HEK293 (cell line): ENCODE measurements around the gene CLASP1.

ENCODE experiments used
- GFI1B ChIP-seq: fragments of 450-650 bp; formaldehyde crosslinking; IDR thresholded peaks from 2 replicates; pipeline ENCODE4 v1.5.1; 2016; ENCODE audit warnings: missing biosample characterization, missing genetic modification characterization
- KLF16 ChIP-seq: fragments of 450-650 bp; formaldehyde crosslinking; IDR thresholded peaks from 2 replicates; pipeline ENCODE4 v1.5.1; 2017; ENCODE audit warnings: missing biosample characterization, missing genetic modification characterization
- PATZ1 ChIP-seq: fragments of 450-650 bp; formaldehyde crosslinking; IDR thresholded peaks from 2 replicates; pipeline ENCODE4 v1.5.1; 2016; ENCODE audit warnings: missing biosample characterization, missing genetic modification characterization
- SP7 ChIP-seq: fragments of 450-650 bp; formaldehyde crosslinking; IDR thresholded peaks from 2 replicates; pipeline ENCODE4 v1.5.1; 2016; ENCODE audit warnings: missing biosample characterization, missing genetic modification characterization
- ZNF48 ChIP-seq: fragments of 450-650 bp; formaldehyde crosslinking; IDR thresholded peaks from 2 replicates; pipeline ENCODE4 v1.5.1; 2016; ENCODE audit warnings: missing biosample characterization, missing genetic modification characterization
- ZNF510 ChIP-seq: fragments of 450-650 bp; formaldehyde crosslinking; IDR thresholded peaks from 2 replicates; pipeline ENCODE4 v1.5.1; 2018; ENCODE audit warnings: mild to moderate bottlenecking, missing genetic modification characterization, missing biosample characterization; ENCODE audit not compliant: insufficient replicate concordance
- ZNF670 ChIP-seq: fragments of 450-650 bp; formaldehyde crosslinking; IDR thresholded peaks from 2 replicates; pipeline ENCODE4 v1.5.1; 2016; ENCODE audit warnings: missing biosample characterization, missing genetic modification characterization, low read depth
- ZNF830 ChIP-seq: fragments of 450-650 bp; IDR thresholded peaks from 2 replicates; pipeline ENCODE4 v1.5.0; 2018; ENCODE audit warnings: missing biosample characterization, missing genetic modification characterization, low read depth, mild to moderate bottlenecking, moderate library complexity
- TF ChIP-seq, protein P1 (sequence below): fragments of 450-650 bp; formaldehyde crosslinking; IDR thresholded peaks from 2 replicates; pipeline ENCODE4 v1.5.1; 2016; ENCODE audit warnings: missing biosample characterization, missing genetic modification characterization

DNA sequence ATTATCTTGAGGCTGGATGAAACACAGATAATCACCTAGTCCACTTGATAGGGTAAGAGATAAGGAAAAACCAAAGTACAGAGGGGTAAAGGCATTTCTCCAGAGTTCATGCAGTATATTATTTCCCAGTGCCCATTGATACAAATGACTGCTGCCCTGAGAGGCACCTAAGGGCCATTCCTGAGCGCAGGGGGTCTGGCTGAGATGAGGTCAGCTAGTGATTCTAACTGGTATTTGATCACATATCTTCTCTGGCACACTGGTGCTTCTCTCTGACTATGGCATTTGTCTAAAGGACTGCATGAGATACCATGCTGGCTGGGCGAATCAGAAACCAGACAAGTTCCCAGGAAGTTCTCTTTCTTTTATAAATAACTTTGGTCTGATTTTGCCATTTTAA, 291.0 kb downstream of the CLASP1 start:
- TF ChIP-seq, protein P1, sequence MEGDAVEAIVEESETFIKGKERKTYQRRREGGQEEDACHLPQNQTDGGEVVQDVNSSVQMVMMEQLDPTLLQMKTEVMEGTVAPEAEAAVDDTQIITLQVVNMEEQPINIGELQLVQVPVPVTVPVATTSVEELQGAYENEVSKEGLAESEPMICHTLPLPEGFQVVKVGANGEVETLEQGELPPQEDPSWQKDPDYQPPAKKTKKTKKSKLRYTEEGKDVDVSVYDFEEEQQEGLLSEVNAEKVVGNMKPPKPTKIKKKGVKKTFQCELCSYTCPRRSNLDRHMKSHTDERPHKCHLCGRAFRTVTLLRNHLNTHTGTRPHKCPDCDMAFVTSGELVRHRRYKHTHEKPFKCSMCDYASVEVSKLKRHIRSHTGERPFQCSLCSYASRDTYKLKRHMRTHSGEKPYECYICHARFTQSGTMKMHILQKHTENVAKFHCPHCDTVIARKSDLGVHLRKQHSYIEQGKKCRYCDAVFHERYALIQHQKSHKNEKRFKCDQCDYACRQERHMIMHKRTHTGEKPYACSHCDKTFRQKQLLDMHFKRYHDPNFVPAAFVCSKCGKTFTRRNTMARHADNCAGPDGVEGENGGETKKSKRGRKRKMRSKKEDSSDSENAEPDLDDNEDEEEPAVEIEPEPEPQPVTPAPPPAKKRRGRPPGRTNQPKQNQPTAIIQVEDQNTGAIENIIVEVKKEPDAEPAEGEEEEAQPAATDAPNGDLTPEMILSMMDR, result no peak
- no peak for TF ChIP-seq GFI1B (tag by site-specific recombination)
- no peak for TF ChIP-seq ZNF830
- TF ChIP-seq PATZ1 (tag by site-specific recombination), result no peak
- TF ChIP-seq SP7 (tag by site-specific recombination), result no peak
- TF ChIP-seq ZNF510 (tag by site-specific recombination), result no peak
- TF ChIP-seq ZNF48, result no peak
- no peak for TF ChIP-seq KLF16
- no peak for TF ChIP-seq ZNF670 (tag by site-specific recombination)
